Ramos (cell line): ENCODE measurements around the gene MOCS3.

Experiments
- in situ Hi-C: fragments of 300-500 bp; cut with MboI; formaldehyde crosslinking; loops from one replicate; pipeline ENCODE4 v1.14.3; 2022; ENCODE audit warnings: low sequenced_read_pairs; ENCODE audit not compliant: unreplicated experiment

MOCS3 gene

GRCh38 chr20:50958615-50959542 is at the start of gene MOCS3:
TSS of gene MOCS3 (plus strand) at chr20:50958818. CDS start at chr20:50958843, 25 bp downstream.
- in situ Hi-C loops, result no loop called here

GRCh38 chr20:50909413-50909812 is 49.2 kb upstream of the MOCS3 start:
- in situ Hi-C loops, result no loop called here

- in situ Hi-C loops, result no loop called here
These were observed 47.6 kb upstream of the MOCS3 start for GRCh38 chr20:50911030-50911429.

- in situ Hi-C loops, result no loop called here
These were observed 46.9 kb upstream of the MOCS3 start for GRCh38 chr20:50911716-50912115.

- in situ Hi-C loops, result no loop called here
These were observed 44.8 kb upstream of the MOCS3 start for GRCh38 chr20:50913690-50914375.

- in situ Hi-C loops, result no loop called here
These were observed 43.2 kb upstream of the MOCS3 start for GRCh38 chr20:50915424-50915823.

- in situ Hi-C loops, result no loop called here
These were observed 42.4 kb upstream of the MOCS3 start for GRCh38 chr20:50916257-50916656.

GRCh38 chr20:50916934-50917333 is 41.7 kb upstream of the MOCS3 start:
- in situ Hi-C loops, result no loop called here

- in situ Hi-C loops, result no loop called here
These were observed 40.2 kb upstream of the MOCS3 start for GRCh38 chr20:50918403-50918802.

GRCh38 chr20:50919567-50919966 is 39.1 kb upstream of the MOCS3 start:
- in situ Hi-C loops, result no loop called here

GRCh38 chr20:50920997-50921396 is 37.6 kb upstream of the MOCS3 start:
- in situ Hi-C loops, result no loop called here

GRCh38 chr20:50921803-50922501 is 36.7 kb upstream of the MOCS3 start:
- in situ Hi-C loops, result no loop called here

- in situ Hi-C loops, result no loop called here
These were observed 34.2 kb upstream of the MOCS3 start for GRCh38 chr20:50924261-50924920.

- in situ Hi-C loops, result no loop called here
These were observed 32.1 kb upstream of the MOCS3 start for GRCh38 chr20:50926530-50926929.

GRCh38 chr20:50928469-50928868 is 30.1 kb upstream of the MOCS3 start:
- in situ Hi-C loops, result no loop called here

GRCh38 chr20:50929299-50930138 is 29.1 kb upstream of the MOCS3 start:
- in situ Hi-C loops, result loop anchor here (5.0 kb wide), 1 partner anchor 132 kb away; the partner anchor contains the start of gene BCAS4

GRCh38 chr20:50930139-50930975 is 28.3 kb upstream of the MOCS3 start:
- in situ Hi-C loops, result loop anchor here (5.0 kb wide), 1 partner anchor 133 kb away; the partner anchor contains the start of gene BCAS4

- in situ Hi-C loops, result loop anchor here (5.0 kb wide), 1 partner anchor 134 kb away; the partner anchor contains the start of gene BCAS4
These were observed 27.7 kb upstream of the MOCS3 start for GRCh38 chr20:50930976-50931305.
